HG03520 (cell line): ENCODE measurements around the gene CTIF.

Experiments used
- ATAC-seq: cut with Tn5 transposase; IDR thresholded peaks from one replicate; pipeline ENCODE4 v1.9.1; 2021; ENCODE audit warnings: mild to moderate bottlenecking, moderate library complexity; ENCODE audit not compliant: unreplicated experiment

CTIF gene

GRCh38 chr18:48887905-48888772, 349.3 kb downstream of the CTIF start:
- ATAC-seq: no peak

GRCh38 chr18:48888773-48889080, 349.9 kb downstream of the CTIF start:
- no peak for ATAC-seq

- no peak for ATAC-seq
These were observed 350.5 kb downstream of the CTIF start for GRCh38 chr18:48889115-48889941.

- no peak for ATAC-seq
These were observed 351.3 kb downstream of the CTIF start for GRCh38 chr18:48889981-48890762.

GRCh38 chr18:48891721-48892120, 352.9 kb downstream of the CTIF start:
- ATAC-seq: no peak

- no peak for ATAC-seq
These were observed 353.5 kb downstream of the CTIF start for GRCh38 chr18:48892146-48892855.

- no peak for ATAC-seq
These were observed 354.3 kb downstream of the CTIF start for GRCh38 chr18:48893061-48893607.

GRCh38 chr18:48893608-48894600, 355.1 kb downstream of the CTIF start:
- no peak for ATAC-seq

GRCh38 chr18:48894799-48895346, 356.0 kb downstream of the CTIF start:
- ATAC-seq: no peak

- ATAC-seq: no peak
These were observed 357.6 kb downstream of the CTIF start for GRCh38 chr18:48896326-48896874.

GRCh38 chr18:48896875-48897511, 358.2 kb downstream of the CTIF start:
- no peak for ATAC-seq

GRCh38 chr18:48897531-48897930, 358.7 kb downstream of the CTIF start:
- no peak for ATAC-seq

- no peak for ATAC-seq
These were observed 359.7 kb downstream of the CTIF start for GRCh38 chr18:48898521-48898920.

GRCh38 chr18:48899558-48900174, 360.8 kb downstream of the CTIF start:
- no peak for ATAC-seq

- ATAC-seq: no peak
These were observed 361.6 kb downstream of the CTIF start for GRCh38 chr18:48900469-48900868.

GRCh38 chr18:48901145-48902022, 362.6 kb downstream of the CTIF start:
- ATAC-seq: no peak
